8988T (cell line): ENCODE data around the gene SLC24A3.

Source experiments
- DNase-seq: peaks from one replicate; pipeline ENCODE4 v3.0.0; 2011

The SLC24A3 gene

GRCh38 chr20:19304886-19305415, 92.5 kb downstream of the SLC24A3 start:
- DNase-seq = no peak

- DNase-seq = no peak
These were observed 95.7 kb downstream of the SLC24A3 start for GRCh38 chr20:19308146-19308545.

GRCh38 chr20:19310541-19310940, 98.1 kb downstream of the SLC24A3 start:
- no peak for DNase-seq

DNA sequence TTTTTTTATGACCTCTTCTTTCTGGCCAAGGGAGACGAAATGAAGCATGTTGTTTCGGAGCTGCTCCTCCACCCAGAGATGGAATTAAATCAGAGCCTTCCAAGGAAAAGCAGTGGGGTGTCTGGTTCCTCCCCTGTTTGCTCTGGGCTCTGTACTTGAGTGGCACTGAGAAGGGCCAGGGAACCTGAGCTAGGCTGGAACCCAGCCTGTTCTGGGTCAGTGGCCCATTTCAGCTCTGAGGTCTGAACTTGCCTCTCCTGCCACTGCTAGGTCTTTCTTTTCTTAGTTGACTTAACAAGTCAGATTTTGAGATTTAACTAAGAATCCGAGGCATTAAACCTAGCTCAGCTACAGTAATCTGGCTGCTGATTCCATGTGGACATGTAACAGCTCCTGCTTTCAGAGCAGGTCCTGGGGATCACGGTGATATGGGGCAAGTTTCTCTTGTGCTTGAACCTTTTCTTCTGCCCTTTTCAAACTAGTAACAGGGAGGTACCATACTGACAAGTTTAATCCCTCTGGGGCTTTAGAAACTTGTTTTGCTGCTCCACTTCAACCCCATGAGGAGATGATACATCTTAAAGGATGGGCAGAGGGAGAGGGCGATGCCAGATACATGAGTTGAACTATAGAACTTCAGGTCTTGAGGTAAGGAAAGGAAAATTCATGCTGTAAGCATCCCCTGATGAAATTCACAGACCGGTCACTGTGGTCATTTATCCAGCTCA, 101.1 kb downstream of the SLC24A3 start:
- no peak for DNase-seq

DNA sequence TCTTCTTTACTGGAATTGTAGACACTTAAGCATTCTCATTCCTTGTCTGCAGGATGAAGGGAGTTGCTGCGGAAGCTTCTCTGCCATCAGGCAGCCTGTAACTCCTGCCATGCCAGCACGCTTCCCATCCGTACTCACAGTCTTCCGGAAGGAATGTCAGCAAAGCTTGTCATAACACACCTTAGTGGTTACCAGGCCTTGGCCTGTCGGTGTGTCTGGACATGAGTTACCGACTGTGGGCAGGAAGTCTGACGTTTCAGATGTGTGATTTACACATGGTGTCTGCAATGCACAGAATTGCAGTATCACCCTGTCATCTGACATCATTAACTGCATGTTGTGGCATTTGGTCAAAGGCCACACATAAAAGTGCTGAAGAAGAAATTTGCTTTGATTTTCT, 102.2 kb downstream of the SLC24A3 start:
- no peak for DNase-seq

GRCh38 chr20:19317237-19318069, 105.0 kb downstream of the SLC24A3 start:
- DNase-seq = no peak

- no peak for DNase-seq
These were observed 106.2 kb downstream of the SLC24A3 start for GRCh38 chr20:19318610-19319009.

DNA sequence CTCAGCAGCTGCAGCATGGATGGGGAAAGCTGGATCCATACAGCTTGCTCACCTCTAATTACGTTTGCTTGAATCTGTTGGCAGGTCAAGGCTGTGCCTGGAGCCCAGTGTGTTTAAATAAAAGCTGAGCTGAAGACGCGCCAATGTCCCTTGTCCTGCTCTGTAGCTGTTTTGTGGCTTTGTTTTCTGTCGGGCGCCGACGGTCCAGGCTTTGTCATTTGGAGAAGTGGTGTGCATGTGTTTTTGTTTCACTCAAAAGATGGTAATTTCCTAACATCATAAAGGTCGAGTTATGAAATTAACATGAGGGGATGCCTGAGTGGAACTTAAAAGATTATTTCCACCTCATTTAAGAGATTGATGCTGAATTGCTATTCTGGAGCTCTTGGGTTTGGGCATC, 107.6 kb downstream of the SLC24A3 start:
- no peak for DNase-seq

GRCh38 chr20:19321176-19321575, 108.7 kb downstream of the SLC24A3 start:
- no peak for DNase-seq

- DNase-seq = no peak
These were observed 109.9 kb downstream of the SLC24A3 start for GRCh38 chr20:19322061-19322985.

GRCh38 chr20:19327401-19327800, 115.0 kb downstream of the SLC24A3 start:
- no peak for DNase-seq

GRCh38 chr20:19328676-19329075, 116.2 kb downstream of the SLC24A3 start:
- no peak for DNase-seq

DNA sequence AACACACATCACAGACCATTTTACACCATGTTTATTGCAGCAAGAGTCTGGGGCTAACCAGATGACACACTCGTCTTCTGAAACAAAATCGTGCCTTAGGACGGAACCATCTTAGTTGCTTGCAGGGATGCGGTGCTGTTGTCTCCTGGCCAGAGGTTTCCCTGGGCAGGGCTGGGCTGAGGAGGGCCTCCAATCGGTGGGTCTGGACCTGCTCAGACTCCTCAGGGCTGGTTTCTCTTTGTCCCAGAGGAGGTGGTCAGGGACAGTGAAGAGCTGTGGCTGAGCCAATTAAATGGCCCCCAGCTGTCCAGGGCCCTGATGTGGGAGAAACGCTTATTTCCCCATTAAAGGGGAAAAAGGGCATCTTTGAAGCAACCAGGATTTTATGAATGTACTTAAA, 117.6 kb downstream of the SLC24A3 start:
- no peak for DNase-seq

DNA sequence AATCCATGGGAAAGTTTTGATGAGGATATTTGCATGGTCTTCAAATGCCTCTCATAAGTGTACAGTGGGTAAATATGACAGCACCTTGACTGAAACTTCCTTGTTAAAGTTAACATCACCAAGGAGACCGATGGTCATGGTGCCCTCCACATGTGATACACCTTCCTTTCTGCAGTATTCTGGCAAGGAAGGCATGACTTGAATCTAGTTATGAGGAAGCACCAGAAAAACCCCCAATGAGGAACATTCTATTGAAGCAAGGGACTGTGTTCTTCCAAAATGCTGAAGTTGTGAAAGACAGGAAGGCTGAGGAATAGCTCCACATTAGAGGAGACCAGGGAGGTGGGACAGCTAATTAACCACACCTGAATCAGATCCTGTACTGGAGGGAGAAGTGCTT, 118.3 kb downstream of the SLC24A3 start:
- DNase-seq = no peak

GRCh38 chr20:19333563-19333962, 121.1 kb downstream of the SLC24A3 start:
- no peak for DNase-seq

- DNase-seq = no peak
These were observed 122.9 kb downstream of the SLC24A3 start for GRCh38 chr20:19335341-19335740.

GRCh38 chr20:19335916-19336315, 123.5 kb downstream of the SLC24A3 start:
- no peak for DNase-seq

GRCh38 chr20:19336631-19337030, 124.2 kb downstream of the SLC24A3 start:
- no peak for DNase-seq

- no peak for DNase-seq
These were observed 125.9 kb downstream of the SLC24A3 start for GRCh38 chr20:19338380-19338779.

DNA sequence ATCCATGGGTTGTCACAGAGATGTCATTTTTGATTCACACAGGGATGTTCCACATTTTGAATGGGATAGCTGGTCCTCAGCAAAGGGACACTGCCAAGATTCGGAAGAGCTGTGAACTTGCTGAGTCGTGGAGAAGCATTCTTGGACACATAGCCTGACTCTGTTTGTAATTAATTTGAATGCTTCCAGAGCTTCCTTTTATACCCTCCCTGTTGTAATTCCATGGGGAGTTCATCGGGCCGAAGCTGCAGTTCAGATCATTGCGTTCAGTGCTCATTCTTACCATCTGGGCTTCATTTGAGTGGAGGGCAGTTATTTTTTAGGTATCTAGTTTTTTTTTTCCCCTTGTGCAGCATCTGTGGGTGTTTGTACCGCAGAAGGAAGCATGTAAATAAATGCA, 126.5 kb downstream of the SLC24A3 start:
- DNase-seq = no peak

GRCh38 chr20:19341348-19342053, 129.1 kb downstream of the SLC24A3 start:
- DNase-seq = no peak

GRCh38 chr20:19344341-19344740, 131.9 kb downstream of the SLC24A3 start:
- no peak for DNase-seq
